IMR-90 (cell line): ENCODE data around the gene MTHFD2L.

Source experiments
- BHLHE40 ChIP-seq: fragments of 150-350 bp; IDR thresholded peaks from 2 replicates; pipeline ENCODE4 v1.6.1; 2016; ENCODE audit warnings: mild to moderate bottlenecking, low read depth, low read length
- CHD1 ChIP-seq: IDR thresholded peaks from 2 replicates; pipeline ENCODE4 v1.6.1; 2012; ENCODE audit warnings: low read depth, low read length, improper control_type of control experiment
- MAFK ChIP-seq: IDR thresholded peaks from 2 replicates; pipeline ENCODE4 v1.6.1; 2012; ENCODE audit warnings: low read depth, low read length, improper control_type of control experiment
- MXI1 ChIP-seq: IDR thresholded peaks from 2 replicates; pipeline ENCODE4 v1.6.1; 2012; ENCODE audit warnings: low read depth, mild to moderate bottlenecking, low read length, moderate library complexity, borderline replicate concordance
- POLR2A ChIP-seq: IDR thresholded peaks from 2 replicates; pipeline ENCODE4 v1.6.1; 2012; ENCODE audit warnings: mild to moderate bottlenecking, low read depth, low read length
- RAD21 ChIP-seq: IDR thresholded peaks from 2 replicates; pipeline ENCODE4 v1.6.1; 2012; ENCODE audit warnings: low read length, improper control_type of control experiment
- RCOR1 ChIP-seq: IDR thresholded peaks from 2 replicates; pipeline ENCODE4 v1.6.1; 2012; ENCODE audit warnings: mild to moderate bottlenecking, low read length, improper control_type of control experiment; ENCODE audit not compliant: insufficient replicate concordance
- RFX5 ChIP-seq: IDR thresholded peaks from 2 replicates; pipeline ENCODE4 v1.8.0; 2012; ENCODE audit warnings: low read depth, mild to moderate bottlenecking, low read length, moderate library complexity
- TF ChIP-seq, protein P1 (sequence below): conservative IDR thresholded peaks from 2 replicates; pipeline ENCODE4 v1.5.1; 2012; ENCODE audit warnings: mild to moderate bottlenecking, low read depth, low read length, improper control_type of control experiment

DNA sequence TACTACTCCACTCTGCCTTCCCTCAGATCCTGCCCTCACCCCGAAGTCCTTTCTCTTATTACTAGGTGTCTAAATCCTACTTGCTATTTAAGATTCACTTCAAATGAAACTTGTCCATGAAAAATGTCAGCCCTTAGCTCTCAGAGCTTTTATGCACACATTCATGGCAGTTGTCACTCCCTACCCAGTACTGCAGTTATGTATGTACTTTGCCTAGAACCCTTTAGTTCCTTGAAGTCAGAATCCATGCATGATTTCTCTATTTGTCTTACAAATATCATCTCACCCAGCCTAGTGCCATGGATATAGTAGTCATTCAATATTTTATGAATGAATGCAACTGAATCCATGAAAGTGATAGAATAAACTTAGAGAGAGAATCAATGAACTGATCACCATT, 147.1 kb downstream of the MTHFD2L start:
- TF ChIP-seq, protein P1, sequence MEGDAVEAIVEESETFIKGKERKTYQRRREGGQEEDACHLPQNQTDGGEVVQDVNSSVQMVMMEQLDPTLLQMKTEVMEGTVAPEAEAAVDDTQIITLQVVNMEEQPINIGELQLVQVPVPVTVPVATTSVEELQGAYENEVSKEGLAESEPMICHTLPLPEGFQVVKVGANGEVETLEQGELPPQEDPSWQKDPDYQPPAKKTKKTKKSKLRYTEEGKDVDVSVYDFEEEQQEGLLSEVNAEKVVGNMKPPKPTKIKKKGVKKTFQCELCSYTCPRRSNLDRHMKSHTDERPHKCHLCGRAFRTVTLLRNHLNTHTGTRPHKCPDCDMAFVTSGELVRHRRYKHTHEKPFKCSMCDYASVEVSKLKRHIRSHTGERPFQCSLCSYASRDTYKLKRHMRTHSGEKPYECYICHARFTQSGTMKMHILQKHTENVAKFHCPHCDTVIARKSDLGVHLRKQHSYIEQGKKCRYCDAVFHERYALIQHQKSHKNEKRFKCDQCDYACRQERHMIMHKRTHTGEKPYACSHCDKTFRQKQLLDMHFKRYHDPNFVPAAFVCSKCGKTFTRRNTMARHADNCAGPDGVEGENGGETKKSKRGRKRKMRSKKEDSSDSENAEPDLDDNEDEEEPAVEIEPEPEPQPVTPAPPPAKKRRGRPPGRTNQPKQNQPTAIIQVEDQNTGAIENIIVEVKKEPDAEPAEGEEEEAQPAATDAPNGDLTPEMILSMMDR: no peak
- TF ChIP-seq POLR2A (no peak), RAD21 (no peak), RFX5 (no peak), MAFK (no peak), RCOR1 (no peak), BHLHE40 (no peak), CHD1 (no peak), MXI1 (no peak)
